Measurements from ENCODE around the gene SOSTDC1.
A peak's percentile ranks its signal among the peaks of the same experiment; 100 is the strongest.

SOSTDC1 gene

DNA sequence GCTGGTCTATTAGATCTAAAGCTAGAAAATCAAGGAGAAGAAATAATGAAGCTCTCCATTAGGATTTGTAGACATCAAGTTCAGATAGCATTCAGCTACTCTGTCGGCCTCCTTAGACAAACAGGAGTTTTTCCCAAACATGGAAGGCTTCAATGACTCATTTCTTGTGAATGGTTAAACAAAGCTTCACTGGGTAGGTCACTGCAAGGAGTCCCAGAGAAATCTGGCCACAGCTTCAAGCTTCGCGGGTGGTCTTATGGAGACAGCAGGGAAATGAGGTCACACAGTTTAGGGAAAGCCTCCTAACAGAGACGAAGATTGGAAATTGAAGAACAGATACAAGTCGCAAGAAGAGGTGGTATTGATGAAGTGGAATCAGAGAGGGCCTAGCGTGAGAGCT is 38.5 kb upstream of the SOSTDC1 start:
- peak; percentile 72 for DNase-seq (ENCODE audit: low read depth, low spot score)
- TF ChIP-seq, protein P1, sequence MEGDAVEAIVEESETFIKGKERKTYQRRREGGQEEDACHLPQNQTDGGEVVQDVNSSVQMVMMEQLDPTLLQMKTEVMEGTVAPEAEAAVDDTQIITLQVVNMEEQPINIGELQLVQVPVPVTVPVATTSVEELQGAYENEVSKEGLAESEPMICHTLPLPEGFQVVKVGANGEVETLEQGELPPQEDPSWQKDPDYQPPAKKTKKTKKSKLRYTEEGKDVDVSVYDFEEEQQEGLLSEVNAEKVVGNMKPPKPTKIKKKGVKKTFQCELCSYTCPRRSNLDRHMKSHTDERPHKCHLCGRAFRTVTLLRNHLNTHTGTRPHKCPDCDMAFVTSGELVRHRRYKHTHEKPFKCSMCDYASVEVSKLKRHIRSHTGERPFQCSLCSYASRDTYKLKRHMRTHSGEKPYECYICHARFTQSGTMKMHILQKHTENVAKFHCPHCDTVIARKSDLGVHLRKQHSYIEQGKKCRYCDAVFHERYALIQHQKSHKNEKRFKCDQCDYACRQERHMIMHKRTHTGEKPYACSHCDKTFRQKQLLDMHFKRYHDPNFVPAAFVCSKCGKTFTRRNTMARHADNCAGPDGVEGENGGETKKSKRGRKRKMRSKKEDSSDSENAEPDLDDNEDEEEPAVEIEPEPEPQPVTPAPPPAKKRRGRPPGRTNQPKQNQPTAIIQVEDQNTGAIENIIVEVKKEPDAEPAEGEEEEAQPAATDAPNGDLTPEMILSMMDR (IDR thresholded peaks at IDR 0.05; ENCODE audit: low read depth, low read length), result no peak
- in situ Hi-C loops (cut with HindIII; ENCODE audit: low sequenced_read_pairs), result no loop called here
- no peak overlapping the region for H3K4me3 ChIP-seq (ENCODE audit: low read depth, low read length)

- TF ChIP-seq, protein P1 (IDR thresholded peaks at IDR 0.05; ENCODE audit: low read depth, low read length), result no peak
- in situ Hi-C loops (cut with HindIII; ENCODE audit: low sequenced_read_pairs), result no loop called here
- no peak for DNase-seq (ENCODE audit: low read depth, low spot score)
- H3K4me3 ChIP-seq (ENCODE audit: low read depth, low read length), result no peak overlapping the region
Observed at GRCh38 chr7:16502303-16502702, 36.8 kb upstream of the SOSTDC1 start.

DNA sequence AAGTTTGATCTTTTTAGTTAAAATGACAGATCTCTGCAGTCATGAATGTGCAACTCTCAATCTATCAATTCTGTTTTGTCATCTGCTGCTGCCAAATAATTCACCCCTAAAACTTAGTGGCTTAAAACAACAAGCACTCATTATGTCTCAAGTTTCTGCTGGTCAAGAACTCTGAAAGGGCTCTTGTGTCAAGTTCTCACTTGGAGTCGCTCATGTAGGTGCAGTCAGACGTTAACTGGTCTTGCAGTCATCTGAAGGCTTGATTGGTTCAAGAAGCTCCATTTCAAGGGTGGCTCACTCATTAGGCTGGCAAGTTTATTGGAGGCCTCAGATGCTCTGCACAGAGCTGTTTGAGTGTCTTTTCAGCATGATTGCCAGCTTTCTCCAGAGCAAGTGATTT is 32.6 kb upstream of the SOSTDC1 start:
- in situ Hi-C loops (cut with HindIII; ENCODE audit: low sequenced_read_pairs), result no loop called here
- no peak for DNase-seq (ENCODE audit: low read depth, low spot score)
- TF ChIP-seq, protein P1 (IDR thresholded peaks at IDR 0.05; ENCODE audit: low read depth, low read length), result no peak
- no peak overlapping the region for H3K4me3 ChIP-seq (ENCODE audit: low read depth, low read length)

DNA sequence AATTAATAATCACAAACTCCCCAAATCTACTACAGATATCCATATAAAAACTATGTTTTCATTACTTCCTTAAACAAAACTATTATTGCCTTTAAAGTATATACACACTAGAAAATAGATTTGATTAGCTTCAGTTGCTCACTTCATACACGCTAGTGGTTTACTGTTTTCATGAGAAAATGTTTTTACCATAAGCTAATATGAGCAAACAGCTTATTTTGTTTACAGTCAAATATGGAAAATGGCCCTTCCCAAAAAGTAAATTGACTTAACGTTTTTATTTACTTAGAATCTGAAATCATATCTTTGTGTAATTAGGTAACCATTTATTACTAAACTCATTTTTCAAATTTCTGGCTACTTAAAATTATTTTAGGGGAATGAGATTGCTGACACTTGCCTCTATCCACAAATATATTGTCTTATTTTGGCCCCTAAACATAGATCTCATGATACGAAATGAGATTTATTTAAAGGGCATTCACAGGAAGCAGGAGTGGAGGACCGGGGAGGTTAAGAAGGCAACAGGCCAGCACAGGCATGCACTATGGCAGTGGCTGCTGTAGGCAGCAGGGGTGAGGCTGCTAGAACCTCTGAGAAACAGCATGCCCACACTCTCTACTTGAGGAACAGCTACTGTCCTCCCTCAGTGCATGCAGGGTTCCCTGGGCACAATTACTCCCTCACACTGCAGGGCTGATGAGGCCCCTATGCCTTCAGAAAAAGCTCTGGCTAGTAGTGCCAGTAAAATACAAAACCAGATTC is 29.6 kb upstream of the SOSTDC1 start:
- no peak overlapping the region for H3K4me3 ChIP-seq (ENCODE audit: low read depth, low read length)
- no peak for DNase-seq (ENCODE audit: low read depth, low spot score)
- in situ Hi-C loops (cut with HindIII; ENCODE audit: low sequenced_read_pairs), result no loop called here
- TF ChIP-seq, protein P1 (IDR thresholded peaks at IDR 0.05; ENCODE audit: low read depth, low read length), result no peak

DNA sequence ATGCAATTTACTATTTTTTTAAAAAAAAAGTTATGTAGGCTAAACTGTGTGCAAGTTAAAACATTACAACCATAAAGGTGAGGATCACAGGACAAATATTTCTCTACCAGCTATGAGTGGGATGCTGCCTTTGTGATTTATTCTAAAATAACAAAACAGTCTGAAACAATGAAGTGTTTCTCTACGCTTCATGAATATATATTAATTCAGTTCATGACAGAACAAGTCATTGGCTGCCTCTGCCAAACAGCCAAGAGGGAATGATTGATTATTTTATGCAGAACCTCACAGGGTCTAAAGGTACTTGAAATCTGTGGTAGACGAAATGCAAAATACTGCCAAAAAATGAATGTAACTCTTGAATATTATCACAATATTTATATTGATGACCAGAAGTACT is 29.0 kb upstream of the SOSTDC1 start:
- no peak overlapping the region for H3K4me3 ChIP-seq (ENCODE audit: low read depth, low read length)
- in situ Hi-C loops (cut with HindIII; ENCODE audit: low sequenced_read_pairs), result no loop called here
- DNase-seq (ENCODE audit: low read depth, low spot score), result no peak
- TF ChIP-seq, protein P1 (IDR thresholded peaks at IDR 0.05; ENCODE audit: low read depth, low read length), result no peak

DNA sequence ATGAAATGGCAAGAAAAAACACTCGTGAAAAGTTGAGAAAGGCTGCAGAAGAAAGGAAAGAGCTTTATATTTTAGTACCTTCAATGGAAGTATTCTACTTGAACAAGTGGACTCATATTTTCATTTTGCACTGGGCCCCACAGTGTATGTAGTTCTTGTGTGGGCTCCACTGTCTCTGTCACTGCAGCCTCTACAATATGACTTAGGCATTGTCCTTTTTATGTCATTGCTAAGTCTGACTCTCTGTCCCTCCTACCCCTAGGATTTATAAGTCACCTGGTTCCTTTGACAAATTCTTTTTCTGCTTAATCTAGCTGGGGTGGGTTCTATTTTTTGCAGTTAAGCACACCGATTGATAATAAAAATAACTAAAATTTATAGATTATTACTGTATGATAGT is 27.7 kb upstream of the SOSTDC1 start:
- TF ChIP-seq, protein P1 (IDR thresholded peaks at IDR 0.05; ENCODE audit: low read depth, low read length), result no peak
- no peak for DNase-seq (ENCODE audit: low read depth, low spot score)
- no peak overlapping the region for H3K4me3 ChIP-seq (ENCODE audit: low read depth, low read length)
- in situ Hi-C loops (cut with HindIII; ENCODE audit: low sequenced_read_pairs), result no loop called here

Measured in astrocyte of the spinal cord (primary cell).